HG03378 (cell line): Measurements from ENCODE around the gene SYNGR4.
"Not testable (repeated sequence)": the region's sequence is repeated elsewhere in the genome, so short reads cannot be mapped to it uniquely, and the experiment has no call there.

Experiments
- ATAC-seq: cut with Tn5 transposase; IDR thresholded peaks from one replicate; pipeline ENCODE4 v1.9.1; 2021; ENCODE audit warnings: mild to moderate bottlenecking, moderate library complexity; ENCODE audit not compliant: unreplicated experiment

SYNGR4 gene

DNA sequence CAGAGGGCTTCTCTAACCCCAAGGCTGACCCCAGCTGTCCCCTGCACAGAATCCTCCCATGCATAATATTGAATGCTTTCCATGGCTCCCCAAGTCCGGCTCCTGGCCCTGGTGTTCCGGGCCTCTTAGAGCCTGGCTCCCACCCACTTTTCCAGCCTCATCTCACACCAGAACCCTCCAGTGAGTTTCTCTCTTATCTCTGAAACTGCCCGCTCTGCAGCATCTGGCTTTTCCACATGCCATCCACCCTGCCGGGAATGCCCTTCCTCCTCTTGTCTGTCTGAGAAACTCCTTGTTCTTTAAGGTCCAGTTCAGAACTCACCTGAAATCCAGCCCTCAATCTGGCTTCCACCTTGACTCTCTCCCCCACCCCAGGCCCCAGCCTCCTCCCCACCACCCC lies 6.8 kb downstream of the SYNGR4 start:
- ATAC-seq, result no peak

DNA sequence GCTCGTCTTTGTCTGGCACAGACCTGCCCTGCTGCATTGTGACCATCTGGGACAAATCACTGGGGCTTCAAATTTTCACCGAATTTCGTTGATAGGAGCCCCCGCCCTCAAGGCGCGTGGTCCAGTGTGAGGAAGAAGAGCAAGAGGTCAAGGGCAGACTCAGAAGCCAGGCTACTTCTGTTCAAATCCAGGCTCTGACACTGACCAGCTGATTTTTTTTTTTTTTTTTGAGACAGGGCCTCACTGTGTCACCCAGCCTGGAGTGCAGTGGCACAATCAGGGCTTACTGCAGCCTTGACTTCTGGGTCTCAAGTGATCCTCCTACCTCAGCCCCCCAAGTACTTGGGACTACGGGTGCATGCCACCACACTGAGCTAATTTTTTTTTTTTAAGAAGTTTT lies 7.2 kb downstream of the SYNGR4 start:
- no peak for ATAC-seq

DNA sequence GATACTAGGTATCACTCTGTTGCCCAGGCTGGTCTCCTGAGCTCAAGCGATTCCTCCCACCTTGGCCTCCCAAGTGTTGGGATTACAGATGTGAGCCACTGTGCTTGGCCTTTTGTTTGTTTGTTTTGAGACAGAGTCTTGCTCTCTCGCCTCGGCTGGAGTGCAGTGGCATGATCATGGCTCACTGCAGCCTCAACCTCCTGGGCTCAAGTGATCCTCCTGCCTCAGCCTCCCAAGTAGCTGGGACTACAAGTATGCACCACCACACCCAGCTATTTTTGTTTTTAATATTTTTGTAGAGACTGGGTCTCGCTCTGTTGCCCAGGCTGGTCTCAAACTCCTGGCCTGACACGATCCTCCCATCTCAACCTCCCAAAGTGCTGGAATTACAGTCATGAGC lies 7.6 kb downstream of the SYNGR4 start:
- not testable (repeated sequence) for ATAC-seq

DNA sequence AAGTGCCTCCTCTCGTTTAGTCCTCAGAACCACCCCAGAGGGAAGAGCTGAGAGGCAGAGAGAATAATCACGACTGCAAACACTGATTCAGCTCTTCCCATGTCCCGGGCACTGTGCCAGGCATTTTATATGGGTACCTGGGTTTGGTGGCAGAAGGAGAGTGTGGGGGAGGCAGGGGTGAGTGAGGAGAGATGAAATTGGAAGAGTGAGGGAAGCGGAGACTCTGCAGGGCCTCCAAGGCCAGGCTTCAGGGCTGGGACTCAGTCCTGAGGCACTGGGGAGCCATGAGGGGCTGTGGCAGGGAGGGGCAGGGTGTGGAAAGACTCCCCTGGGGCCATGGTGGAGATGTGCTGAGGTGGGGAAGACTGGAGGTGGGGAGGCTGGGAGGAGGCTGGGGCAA lies 8.7 kb downstream of the SYNGR4 start:
- no peak for ATAC-seq

DNA sequence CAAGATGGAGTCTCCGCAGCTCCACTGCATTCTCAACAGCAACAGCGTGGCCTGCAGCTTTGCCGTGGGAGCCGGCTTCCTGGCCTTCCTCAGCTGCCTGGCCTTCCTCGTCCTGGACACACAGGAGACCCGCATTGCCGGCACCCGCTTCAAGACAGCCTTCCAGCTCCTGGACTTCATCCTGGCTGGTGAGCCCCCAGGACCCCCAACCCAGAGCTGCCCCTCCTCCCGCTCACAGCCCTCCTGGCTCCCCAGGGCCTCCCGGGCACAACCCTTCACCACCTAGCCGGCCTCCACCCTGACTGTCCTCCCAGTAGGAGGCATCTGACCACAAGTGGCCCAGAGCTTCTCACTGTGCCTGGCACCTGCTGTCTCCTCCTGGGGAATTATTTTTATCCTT lies 9.4 kb downstream of the SYNGR4 start:
- no peak for ATAC-seq

DNA sequence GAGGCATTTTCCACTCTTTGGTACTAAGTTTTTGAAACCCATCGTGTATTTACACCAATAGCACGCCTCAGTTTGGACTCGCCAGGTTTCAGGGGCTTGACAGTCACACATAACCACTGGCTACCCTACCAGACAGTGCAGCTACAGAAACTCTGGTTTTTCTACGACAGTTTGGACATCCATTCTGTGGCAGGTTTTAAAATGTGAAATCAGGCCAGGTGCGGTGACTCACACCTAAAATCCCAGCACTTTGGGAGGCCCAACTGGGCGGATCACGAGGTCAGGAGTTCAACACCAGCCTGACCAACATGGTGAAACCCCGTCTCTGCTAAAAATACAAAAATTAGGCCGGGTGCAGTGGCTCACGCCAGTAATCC lies 14.0 kb downstream of the SYNGR4 start:
- ATAC-seq, result no peak

DNA sequence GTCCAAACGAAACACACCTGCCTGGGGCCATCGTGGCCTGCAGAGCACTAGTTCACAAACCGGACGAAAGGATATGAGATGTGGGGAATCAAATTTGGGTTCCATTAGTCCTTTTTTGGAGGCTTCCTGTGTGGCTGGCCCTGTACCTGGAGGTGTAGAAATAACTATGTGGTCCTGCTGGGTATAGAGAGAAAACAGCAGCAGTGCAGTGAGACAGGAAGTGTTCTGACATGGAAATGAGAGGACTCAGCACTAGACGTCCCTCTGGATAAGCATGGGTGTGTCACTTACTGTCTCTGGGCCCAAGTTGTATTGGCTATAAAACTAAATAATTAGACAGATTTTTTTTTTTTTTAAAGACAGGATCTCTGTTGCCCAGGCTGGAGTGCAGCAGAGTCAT lies 14.9 kb downstream of the SYNGR4 start:
- no peak for ATAC-seq

DNA sequence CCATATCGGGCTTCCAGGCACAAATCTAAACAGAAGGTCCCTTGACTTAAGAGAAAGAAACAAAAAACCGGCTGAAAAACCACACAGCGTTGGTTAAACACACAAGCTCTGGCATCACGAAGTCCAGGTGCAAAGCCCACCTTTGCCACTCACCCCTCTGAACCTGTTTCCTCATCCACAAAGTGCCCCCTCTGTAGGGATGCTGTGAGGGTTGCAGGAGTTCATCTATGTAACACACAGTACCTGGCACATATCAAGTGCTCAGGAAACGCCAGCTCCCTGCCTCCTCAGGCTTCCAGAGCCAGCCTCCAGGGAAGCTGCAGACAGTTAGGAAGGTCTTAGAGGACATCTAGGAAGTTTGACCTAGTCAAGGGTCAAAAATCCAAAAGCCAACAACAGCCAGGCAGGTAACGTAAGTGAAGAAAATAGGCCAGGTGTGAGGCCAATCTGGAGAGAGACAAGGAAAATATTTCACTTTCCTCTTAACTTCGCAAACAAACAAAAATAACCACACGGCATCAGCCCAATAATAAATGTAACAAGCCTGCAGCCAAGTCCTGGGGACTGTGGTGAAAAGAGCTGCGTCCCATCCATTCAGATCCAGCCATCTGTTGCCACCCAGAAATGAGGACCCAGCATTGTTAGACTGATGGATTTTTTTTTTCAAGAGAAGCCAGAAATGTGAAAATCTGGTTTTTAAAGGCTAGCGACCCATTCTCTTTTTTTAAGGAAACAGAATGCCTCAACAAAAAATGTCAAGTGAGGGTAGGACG lies 17.2 kb downstream of the SYNGR4 start:
- ATAC-seq, result no peak

DNA sequence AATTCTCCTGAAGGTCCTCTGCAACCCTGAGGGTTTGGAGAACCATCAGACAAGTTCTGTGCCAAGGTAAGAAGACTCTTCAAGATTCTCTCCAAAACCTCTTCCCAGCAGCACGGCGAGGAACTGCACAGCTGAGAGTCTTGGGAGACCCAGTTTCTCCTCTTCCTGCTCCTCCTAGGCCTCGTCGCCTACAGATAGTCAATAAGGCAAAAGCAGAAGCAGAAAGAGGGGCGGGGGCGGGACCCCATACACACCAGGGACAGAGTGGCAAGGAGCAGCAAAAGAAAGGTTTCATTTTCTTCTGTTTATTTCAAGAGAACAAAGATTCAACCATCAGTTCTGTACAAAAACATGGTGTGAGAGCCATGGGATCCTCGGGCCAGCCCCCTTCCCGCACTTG lies 18.1 kb downstream of the SYNGR4 start:
- no peak for ATAC-seq

DNA sequence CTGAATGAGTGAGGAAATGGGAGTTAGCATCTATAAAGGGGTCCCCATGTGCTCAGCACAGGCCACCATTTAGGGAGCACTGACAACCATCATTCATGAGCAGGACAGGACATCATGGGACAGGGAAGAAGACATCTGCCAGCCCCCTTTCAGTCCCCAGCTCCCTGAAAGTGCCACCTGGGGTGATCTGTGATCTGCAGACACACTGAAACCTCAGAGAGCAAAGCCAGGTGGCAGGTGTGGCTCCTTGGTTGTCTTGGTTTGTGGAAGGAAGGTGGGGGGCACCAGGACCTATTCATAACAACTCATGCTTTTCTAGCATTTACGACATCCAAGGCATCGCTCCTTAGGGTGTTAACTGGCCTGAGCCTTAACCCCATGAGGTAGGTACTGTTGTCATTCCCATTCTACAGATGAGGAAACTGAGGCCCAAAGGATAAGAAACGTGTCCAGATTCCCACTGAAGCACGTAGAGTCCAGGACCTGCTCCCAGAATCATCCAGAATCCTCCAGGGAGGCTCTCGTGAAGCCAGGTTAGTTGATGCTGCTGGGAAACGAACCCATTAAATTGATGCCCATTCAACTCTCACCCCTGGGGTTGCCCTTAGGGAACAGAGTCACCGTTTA lies 21.4 kb downstream of the SYNGR4 start:
- no peak for ATAC-seq

DNA sequence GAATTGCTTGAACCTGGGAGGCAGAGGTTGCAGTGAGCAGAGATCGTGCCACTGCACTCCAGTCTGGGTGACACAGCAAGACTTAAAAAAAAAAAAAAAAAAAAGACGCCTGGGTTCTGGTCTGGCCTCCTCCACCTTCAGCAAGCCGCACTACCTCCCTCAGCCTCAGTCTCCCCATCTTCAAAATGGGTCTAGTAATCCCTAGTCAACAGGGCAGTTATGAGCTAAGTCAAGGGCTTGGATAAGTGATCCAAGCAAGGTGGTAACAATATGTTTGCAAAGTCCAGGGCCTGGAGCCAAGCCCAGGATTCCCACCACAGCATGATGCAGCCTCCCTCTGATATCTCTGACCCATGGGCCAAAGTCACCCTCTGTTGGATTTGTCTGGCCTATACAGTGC lies 22.8 kb downstream of the SYNGR4 start:
- no peak for ATAC-seq

DNA sequence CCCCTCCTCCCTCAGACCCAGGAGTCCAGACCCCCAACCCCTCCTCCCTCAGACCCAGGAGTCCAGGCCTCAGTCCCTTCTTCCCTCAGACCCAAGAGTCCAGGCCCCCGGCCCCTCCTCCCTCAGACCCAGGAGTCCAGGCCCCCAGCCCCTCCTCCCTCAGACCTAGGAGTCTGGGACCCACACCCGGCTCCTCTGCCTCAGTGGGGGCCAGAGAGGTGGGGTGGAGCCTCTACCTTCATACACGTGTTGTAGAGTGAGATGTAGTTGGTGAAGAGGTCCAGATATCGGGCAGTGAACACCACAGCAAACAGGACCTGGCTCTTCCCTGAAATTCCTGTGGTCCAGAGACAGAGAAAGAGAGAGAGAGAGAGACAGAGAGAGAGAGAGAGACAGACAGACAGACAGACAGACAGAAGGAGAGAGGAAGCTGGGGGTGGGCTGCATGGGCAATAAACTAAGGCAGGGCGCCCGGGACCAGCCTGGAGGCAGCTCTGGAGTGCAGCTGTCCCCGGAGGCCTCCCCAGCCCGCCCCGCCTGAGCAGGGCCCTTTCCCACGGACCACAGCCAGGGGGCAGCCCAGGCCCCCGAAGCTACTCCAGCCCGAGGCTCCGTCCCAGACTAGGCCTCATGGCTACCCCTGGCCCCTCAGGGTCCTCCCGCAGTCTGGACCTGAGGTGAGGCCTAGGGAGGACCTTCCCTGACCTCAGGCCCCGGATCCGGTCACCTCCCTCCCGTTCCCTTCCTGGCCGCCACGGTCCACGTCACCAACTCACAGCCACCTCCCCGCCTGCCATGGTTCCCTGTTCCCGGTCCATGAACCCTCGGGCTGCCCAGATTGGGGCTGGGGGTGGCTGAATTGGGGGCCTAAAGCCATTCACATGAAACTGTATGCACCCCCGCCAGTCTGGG lies 26.3 kb downstream of the SYNGR4 start:
- no peak for ATAC-seq

DNA sequence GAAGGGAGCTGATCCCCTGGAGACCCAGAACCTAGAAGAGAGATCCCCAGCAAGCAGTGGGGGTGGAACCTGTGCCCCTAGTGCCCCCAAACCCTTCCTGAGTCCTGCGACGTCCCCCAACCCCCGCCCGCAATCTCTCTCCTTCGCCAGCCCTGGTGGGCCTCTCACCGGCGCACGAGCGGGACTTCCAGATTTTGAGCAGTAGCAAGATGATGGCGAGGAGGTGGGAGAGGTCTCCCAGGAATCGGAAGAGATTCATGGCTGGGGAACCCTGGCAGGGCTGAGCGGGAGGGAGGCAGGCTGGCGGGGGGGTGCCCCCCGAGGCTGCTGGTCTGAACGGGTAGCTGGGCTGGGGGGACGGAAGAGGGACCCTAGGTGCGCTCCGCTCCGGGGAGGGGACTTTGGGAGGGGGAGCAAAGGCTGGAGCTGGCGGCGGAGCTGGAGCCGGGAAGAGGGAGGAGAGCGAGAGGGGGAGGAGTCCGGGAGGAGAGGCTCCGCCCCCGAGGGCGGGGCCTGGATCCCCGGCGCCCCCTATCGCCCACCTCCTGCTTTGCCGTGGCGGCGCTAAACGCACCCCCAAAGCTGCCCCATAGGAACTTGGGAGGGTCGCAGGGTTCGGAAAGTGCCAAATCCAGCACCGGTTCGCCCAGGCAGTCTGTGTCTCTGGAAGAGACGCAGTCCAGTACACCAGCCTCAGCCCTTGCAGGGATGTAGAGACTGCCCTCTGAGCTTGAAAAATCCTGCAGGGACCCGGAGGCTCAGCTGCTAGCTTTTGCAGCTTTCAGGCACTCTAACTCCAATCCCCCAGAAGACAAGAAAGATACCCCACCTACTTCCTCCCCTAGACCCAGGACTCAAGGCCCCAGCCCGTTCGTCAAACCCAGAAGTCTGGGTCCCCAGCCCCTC lies 27.2 kb downstream of the SYNGR4 start, which contains the start of gene KDELR1:
KDELR1 (minus strand) TSS at position 452 of the 906 bp plus-strand sequence; CDS start at position 259, 193 bp downstream.
- ATAC-seq, result no peak

DNA sequence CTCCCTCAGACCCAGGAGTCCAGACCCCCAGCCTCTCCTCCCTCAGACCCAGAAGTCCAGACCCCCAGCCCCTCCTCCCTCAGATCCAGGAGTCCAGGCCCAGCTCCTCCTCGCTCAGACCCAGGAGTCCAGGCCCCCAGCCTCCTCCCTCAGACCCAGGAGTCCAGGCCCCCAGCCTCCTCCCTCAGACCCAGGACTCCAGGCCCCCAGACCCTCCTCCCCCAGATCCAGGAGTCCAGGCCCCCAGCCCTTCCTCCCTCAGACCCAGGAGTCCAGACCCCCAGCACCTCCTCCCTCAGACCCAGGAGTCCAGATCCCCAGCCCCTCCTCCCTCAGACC lies 27.8 kb downstream of the SYNGR4 start:
- ATAC-seq, result not testable (repeated sequence)

DNA sequence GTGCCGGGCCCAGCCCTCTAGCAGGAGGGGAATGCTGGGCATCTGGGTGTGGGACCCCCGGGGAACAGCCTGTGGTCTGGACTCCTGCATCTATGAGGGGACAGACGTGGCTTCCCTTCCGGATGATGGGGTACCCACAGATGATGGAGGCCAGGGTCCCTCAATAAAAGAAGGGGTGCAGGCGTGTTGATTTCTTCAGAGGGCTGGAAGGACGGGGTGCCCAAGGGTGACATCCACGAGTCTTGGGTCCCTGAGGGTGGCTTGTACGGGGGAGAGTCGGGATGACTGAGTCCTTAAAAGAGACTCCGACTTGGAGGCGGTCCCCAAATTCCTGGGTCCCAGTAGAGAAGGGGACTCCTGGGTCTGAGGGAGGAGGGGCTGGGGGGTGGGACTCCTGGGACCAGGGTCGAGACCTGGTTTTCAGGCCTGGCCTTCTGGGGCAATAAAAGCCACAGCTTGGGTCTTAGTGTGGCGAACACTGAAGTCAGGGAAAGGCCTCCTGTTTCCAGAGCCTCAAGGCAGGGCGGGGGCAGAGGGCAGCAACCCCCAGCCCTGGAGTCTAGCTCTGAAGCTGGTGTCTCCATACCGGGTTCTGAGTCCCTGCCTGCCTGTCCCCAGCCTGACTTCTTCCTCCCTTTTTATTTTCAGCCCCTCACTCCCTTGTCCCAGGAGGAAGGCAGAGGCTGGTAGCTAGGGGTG lies 28.8 kb downstream of the SYNGR4 start:
- no peak for ATAC-seq

DNA sequence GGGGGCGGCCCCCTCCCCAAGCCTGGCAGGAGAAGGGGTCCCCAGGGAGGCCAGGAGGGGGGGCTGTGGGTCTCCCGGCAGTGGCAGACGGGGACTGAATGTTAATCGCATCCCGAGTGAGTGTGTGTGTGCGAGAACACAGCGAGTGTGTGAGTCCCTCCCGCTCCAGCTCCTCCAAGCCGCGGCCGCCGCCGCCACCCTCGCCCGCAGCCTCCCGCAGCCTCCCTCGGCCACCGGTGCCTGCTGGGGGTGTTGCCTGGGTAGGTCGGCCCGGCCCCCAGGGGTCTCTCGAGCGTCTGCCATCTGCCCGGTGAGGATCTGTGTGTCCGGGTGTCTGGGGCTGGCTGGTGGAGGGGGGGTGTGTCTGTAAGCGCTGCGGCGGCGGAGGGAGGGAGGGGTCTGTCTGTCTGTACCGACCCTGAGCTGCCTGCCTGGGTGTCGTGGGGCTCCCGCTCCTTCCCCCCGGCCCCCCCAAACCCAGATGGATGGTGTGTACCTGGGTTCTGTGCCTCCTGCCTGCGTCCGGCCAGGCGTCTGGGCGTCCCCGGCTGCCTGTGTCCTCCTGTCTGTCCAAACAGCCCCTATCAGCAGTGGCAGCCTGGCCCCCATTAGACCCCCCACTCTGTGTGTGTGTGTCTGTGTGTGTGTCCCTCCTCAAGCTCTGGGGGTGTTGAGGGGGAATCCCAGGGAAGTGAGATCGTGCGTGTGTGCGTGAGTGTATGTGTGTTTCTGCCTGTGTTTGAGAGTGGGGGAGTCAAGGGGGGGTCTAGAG lies 29.6 kb downstream of the SYNGR4 start, which contains the start of gene GRIN2D:
GRIN2D (plus strand) TSS at position 110 of the 772 bp plus-strand sequence. CDS start 4,725 bp downstream, outside the sequence.
- ATAC-seq, result no peak

DNA sequence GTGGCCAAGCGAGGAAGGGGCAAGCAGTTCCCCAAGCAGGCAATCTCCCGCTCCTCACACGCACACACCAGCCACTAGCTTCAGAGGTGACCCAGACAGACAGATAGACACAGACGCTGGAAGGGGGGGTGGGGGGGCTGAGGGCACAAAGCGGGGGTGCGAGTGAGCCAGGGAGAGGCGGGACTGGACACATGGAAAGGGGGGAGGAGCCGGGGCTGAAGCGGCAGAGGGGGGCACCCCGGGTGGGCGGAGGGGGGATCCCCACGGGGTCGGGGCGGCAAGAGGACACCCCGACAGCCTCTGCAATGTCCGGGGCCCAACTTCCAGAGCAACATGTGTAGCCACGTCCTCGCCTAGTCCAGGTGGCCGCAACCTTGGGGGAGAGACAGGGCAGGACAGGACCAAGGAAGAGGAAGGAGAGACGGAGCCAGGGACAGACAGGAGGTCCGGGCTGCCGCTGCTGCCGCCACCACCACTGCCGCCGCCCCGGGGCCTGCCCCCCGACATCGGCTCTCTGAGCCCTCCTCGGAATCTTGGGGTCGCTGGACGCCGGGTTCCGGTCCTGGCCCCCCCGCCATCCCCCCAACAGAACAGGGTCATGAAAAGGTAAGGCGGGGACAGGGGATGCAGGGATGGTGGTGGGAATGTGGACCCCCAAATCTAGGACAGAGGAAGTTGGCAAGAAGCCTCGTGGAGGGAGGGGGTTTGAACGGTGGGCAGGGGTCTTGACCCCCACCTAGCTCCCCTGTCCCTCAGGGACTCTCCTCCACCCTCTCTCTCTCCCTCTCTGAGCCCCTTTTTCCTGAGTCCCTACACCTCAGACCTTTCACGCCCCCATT lies 30.4 kb downstream of the SYNGR4 start:
- no peak for ATAC-seq

DNA sequence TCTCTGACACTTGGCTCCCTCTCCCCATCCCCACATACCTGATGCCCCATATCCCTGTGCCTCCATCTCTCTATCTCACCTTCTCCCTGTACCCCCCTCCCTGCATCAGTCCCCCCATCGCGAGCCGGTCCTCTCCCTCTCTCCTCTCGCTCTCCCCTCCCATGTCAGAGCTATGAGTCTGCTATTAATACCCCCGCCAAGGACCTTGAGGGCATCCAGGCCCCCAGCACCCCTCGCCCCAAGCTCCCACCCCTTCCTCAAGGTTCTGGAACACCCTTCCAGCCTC lies 30.9 kb downstream of the SYNGR4 start:
- ATAC-seq, result no peak

DNA sequence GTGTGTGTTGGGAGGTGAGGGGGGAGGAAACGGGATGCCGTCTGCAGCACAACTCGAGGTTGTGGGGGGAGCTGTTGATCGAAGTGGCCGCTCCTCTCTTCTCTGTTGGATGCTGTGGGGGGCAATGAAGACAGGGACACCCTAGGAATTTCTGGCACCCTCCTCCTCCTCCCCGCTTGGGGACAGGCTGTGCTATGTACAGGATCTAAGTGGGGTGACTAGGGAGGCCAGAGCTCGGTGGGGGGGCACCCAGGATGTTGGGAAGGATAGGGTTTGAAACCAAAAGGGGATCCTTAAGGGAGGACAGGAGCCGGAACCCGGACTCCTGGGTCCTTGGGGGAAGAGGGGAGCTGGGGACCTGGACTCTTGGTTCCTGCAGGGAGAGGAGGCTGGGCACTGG lies 31.3 kb downstream of the SYNGR4 start:
- no peak for ATAC-seq
